Measurements from ENCODE around the gene RAB10.

GRCh38 chr2:26123426-26123825, 89.5 kb downstream of the RAB10 start:
- TF ChIP-seq CTCF (IDR thresholded peaks at IDR 0.05; ENCODE audit: insufficient read depth, low read depth, low read length) (no peak), EZH2 (IDR thresholded peaks at IDR 0.05; ENCODE audit: insufficient read depth, low read length) (no peak)

Measured in astrocyte (in vitro differentiated cells and primary cell).